ENCODE measurements around the gene ANXA7.
"Not testable (repeated sequence)": the region's sequence is repeated elsewhere in the genome, so short reads cannot be mapped to it uniquely, and the experiment has no call there.

The ANXA7 gene

DNA sequence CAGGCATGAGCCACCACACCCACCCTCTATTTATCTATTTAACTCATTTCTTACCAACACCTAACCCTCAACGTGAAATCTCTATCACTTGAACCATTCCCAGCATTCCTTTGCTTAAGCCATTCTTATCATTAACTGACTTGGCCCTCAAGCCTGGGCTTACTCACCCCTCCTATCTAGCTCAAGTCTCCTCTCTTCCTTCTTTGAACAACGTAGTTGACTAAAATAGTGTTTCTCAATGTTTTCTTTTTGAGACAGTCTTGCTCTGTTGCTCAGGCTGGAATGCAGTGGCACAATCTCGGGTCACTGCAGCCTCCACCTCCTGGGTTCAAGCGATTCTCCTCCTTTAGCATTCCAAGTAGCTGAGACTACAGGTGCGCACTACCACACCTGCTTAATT, 7.0 kb downstream of the ANXA7 start:
- no peak for DNase-seq

DNA sequence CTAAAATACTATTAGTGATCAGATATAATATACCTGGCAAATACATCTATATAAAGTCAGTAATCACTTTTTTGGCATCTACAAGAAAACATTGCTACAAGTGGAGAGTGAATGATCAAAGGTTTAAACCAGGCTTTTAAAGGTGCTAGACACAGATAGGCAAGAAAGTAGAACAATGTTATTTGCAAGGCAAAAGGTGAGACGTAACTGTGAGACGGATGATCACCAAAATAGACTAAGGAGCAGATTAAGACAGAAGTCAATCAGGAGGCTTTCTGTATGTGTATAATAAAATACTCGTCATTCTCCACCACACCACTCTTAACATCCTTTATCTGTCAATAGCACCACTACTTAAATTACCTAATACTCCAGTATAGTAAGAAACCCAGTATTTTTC, 8.3 kb downstream of the ANXA7 start:
- DNase-seq: no peak

DNA sequence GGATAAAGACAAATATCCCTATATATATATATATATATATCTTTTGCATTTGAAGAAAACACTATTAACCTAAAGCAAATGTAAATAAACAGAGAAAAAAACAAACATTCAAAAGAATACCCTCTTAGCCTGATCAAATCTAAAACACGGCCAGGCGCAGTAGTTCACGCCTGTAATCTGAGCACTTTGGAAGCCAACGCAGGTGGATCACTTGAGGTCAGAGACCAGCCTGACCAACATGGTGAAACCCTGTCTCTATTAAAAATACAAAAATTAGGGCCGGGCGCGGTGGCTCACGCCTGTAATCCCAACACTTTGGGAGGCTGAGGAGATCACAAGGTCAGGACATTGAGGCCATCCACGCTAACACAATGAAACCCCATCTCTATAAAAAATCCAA, 9.2 kb downstream of the ANXA7 start:
- no peak for DNase-seq

DNA sequence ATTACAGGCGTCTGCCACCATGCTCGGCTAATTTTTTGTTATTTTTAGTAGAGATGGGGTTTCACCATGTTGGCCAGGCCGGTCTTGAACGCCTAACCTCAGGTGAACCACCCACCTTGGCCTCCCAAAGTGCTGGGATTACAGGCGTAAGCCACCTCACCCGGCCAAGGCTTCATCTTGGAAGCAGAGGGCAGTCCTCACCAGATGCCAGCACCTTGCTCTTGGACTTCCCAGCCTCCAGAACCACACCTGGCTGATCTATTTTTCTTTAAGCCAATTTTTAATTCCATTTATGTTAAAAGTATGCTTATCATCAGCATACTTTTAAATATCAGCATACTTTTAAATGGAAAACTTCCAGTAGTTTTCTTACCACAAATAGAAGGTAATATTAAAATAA, 12.2 kb downstream of the ANXA7 start:
- no peak for DNase-seq

DNA sequence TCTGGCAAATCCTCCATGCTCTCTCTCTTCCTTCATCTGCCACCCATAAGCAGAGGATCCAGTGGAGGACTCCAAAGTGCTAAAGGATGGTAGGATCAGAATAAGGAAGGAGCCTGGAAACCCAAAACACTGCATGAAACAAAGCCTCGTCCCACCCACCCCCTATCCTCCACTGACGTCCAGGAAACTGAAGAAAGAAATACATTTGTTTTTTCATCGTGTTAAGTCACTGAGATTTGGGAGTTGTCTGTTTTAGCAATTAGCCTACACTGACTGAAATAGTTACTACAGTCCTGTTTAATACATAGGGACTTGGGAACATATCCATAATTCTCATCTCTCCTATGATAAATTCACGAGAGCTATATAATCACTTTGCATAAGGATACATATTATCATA, 14.8 kb downstream of the ANXA7 start:
- DNase-seq: no peak

DNA sequence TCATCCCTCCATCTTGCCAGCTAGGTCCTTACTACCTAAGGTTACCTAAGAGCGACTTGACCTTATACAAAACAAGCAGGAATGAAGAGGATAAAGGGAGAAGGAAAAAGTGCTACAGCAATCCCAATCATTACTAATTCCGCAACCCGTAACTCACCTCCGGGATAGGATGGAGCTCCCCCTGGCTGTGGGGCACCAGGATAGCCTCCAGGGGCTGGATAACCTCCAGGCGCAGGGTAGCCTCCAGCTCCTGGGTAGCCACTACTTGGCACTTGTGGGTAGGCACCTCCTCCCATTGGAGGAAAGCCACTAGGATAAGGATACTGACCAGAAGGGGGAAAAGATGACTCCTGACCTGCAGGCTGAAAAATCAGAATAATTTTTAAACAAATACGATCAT, 15.8 kb downstream of the ANXA7 start:
- DNase-seq: no peak

DNA sequence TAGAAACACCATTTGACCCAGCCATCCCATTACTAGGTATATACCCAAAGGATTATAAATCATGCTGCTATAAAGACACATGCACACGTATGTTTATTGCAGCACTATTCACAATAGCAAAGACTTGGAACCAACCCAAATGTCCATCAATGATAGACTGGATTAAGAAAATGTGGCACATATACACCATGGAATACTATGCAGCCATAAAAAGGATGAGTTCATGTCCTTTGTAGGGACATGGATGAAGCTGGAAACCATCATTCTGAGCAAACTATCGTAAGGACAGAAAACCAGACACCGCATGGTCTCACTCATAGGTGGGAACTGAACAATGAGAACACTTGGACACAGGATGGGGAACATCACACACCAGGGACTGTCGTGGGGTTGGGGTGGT, 19.5 kb downstream of the ANXA7 start:
- not testable (repeated sequence) for DNase-seq

DNA sequence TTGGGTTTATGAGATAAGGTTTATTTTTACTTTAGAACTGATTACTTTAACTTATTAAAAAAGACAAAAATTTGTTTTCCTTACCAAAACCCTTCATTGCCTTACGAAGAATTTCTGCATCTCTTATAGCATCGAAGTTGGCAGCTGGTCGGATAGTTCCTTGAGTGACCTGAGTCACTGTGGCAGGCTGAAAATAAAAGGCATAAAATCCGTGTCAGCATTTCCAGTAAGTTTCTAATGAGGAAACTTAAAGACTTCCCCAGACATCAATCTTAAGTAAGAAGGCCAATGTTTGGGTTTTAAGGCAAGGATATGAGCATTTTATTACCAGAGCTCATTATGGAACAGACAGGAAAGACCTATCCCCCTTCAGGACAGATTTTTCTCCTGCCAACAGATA, 25.6 kb downstream of the ANXA7 start:
- no peak for DNase-seq

DNA sequence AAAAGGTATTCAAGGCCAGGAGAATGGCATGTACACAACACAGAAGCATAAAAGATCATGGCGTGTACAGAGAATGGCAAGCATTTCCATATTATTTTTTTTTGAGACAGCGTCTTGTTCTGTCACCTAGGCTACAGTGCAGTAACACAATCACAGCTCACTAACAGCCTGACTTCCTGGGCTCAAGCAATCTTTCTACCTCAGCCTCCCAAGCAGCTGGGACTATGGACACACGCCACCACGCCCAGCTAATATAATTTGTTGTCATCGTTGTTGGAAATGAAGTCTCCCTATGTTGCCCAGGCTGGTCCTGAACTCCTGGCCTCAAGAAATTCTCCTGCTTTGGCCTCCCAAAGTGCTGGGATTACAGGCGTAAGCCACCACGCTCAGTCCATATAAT, 27.3 kb downstream of the ANXA7 start:
- DNase-seq: no peak

DNA sequence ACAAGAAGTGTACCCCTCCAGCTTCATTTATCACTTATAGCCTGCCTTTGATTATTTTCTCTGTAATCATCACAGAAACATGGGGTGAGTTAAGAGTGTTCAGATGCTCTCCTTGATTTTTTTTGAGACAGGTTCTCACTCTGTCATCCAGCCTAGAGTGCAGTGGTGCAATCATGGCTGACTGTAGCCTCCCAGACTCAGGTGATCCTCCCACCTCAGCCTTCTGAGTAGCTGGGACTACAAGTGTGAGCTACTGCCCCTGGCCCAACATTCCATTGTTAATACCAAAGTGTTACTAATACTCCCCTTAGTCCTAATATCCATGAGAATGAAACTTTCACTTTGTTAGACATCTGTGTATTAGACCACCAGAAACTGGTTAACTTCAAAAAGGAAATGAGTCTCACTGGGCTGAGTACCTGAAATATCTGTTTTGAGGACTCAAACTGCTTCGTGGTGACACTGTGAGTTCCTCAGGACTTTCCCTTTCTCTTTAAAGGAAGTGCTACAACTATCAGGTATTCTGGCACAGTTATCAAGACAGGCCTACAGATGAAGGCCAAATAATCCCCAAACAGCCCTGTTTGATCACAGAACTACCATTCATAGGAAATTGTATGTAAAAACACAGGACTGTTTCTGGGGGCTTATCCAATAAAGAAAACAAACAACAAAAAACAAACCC, 34.7 kb downstream of the ANXA7 start:
- DNase-seq: no peak

DNA sequence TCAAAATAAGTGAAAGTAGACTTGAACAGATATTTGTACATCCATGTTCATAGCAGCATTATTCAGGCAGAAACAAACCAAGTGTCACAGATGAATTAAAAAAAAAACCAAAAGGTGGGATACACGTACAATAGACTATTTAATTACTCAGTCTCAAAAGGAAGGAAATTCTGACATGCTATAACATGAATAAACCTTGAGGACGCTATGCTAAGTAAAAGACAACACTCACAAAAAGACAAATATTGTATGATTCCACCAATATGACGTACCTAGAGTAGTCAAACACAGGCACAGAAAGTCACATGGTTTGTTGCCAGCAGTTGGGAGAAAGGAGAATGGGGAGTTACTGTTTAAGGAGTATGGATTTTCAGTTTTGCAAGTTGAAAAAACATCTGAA, 37.2 kb downstream of the ANXA7 start:
- no peak for DNase-seq

DNA sequence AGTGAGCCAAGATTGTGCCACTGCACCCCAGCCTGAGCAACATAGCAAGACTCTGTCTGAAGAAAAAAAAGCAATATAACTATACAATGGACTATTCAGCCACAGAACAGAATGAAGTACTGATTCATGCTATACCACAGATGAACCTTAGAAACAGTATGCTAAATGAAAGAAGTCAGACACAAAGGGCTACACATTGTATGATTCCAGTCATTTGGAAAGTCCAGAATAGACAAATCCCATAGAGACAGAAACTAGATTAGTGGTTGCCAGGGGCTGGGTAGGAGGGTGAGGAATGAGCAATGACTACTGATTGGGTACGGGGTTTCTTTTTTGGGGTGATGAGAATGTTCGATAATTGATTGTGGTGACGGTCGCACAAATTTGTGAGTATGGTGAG, 45.6 kb downstream of the ANXA7 start:
- no peak for DNase-seq

DNA sequence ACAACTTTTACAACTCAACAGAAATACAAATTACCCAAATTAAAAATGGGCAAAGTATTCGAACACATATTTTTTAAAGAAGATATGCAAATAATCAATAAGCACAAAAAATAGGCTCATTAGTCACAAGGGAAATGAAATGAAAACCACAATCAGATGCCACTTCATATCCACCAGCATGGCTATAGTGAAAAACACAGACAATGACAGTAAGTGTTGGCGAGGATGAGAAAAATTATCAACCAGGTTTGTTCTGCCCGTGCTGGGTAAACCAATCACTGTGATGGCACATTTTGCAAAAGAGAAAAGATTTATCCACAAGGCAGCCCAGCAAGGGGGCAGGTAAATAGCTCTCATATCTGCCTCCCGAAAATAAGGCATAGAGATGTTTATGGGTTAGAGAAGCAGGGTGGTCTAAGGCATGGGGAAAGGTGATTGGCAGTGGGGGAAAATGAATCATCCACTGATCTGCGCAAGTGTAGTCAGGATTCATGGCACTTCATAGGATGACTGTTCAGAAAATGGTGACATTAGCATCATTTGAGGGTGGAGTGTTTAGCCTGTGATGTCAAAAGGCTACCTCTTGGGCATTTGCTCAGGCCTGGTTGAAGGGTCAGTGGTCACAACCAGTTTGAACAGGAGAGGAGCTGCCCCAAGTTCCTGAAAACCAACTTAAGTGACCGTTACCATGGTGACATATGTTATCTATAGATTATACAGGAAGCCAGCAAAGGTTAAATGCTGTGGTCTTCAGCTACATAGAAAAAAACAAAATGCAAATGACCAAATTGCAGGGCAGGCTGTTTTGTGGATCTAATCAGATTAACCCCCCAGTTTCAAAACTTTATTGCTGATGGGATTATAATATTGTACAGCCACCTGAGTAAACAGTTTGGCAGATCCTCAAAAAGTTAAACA, 47.2 kb downstream of the ANXA7 start:
- no peak for DNase-seq

DNA sequence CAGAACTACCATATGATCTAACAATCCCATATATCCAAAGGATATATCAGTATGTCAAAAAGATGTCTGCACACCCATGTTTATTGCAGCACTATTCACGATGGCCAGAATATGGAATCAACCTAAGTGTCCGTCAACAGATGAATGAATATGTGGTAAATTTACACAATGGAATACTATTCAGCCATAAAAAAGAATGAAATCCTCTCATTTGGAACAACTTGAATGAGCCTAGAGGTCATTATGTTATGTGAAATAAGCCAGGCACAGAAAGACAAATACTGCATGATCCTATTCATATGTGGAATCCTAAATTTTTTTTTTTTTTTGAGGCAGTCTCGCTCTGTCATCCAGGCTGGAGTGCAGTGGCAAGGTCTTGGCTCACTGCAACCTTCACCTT, 48.9 kb downstream of the ANXA7 start:
- DNase-seq: no peak

DNA sequence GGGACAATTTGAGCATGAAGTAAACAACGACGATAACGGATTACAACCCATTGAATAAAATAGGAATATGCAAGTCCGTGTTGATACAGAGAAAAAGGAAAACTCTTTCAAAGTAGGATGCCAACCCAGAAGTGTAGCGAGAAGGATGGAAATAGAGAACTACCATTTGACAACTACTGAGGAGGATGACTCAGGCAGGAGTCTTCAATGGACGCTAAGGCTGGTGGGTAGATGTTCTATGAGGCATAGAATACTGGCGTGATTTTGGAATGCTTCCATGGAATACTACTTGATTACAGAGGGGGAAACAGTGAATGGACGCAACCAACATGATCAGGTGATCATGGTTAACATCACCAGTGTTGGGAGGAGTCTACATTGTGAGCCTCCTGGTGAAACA, 54.4 kb downstream of the ANXA7 start:
- no peak for DNase-seq

DNA sequence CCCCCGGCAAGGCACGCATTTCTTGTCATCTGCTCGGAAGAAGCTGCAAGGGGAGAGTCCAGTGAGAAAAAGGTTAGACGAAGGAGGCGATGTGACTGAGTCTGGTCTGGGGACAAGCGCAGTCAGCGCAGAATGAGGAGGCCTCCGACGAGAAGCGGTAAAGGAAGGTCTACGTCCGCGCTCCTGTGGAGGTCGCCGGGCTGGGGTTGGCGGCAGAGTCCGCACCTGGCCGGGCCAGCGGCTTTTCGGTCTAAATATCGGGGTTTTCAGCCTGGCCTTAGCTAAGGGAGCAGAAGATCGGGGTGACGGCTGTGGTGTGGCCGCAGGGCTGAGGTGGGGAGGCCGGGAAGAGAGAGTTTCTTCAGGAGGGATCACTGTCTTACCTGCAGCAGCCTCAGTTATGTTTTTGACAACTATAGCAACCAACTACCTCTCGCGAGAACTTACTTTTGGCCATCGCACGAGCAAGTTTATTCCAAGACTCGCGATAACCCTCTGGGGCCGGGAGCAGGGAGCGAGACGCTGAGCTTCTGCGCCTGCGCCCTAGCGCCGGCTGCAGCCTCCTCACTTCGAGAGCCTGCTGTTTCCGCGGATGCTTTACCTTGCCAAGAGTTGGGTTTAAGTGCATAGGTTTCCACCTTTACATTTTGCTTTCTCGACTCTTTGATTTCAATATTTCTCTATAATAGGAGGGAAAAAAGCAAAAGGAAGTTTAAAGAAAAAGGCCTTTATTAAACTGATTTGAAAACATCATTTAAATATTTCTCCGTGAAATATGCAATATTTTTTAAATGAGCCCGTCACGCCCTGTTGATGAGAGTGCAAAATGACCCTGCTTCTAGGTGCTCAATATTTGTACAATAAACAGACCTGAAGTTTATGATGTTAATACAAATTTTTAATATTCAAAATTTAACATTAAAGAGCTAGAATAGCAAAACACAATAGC, 55.3 kb downstream of the ANXA7 start, which contains the start of gene CFAP70:
TSS of gene CFAP70 (minus strand) at position 534 of the 949 bp plus-strand sequence. CDS start 4,068 bp downstream, outside the sequence.
- DNase-seq: peak; percentile 81 to 86

DNA sequence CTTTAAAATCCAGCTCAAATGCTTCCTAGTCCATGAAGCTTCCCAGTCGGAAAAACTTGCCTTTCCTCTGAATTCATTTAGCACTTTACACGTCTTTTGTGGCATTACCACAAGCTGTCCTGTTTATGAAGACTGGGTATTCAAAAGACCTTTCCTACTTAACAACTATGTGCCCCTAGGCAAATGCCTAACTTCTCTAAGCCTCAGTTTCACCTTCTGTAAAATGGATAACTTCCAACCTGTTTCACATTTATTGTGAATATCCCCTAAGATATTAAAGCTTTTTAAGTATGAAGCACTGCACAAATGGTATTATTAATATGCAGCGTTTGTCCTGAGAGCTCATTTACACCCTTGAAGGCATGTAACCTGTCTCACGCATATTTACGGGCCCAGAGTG, 56.0 kb downstream of the ANXA7 start:
- DNase-seq: no peak

DNA sequence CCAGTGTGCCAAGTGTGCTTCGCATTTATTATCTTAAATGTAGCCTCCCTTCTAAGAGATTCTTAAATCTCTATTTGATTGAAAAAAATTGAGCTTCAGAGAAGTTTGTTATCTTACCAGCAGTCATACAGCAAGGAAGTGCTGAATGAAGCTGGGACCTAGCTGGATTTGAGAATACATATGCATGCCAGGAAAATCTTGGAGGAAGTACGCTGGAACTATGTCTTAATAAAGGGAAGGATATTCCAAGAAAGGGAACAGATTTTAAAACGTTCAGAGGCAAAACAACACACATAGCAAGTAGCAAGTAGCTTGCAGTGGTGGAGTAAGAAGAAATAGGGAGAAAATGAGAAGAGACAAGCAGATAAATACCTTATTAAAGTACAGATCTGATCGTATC, 56.7 kb downstream of the ANXA7 start:
- no peak for DNase-seq

DNA sequence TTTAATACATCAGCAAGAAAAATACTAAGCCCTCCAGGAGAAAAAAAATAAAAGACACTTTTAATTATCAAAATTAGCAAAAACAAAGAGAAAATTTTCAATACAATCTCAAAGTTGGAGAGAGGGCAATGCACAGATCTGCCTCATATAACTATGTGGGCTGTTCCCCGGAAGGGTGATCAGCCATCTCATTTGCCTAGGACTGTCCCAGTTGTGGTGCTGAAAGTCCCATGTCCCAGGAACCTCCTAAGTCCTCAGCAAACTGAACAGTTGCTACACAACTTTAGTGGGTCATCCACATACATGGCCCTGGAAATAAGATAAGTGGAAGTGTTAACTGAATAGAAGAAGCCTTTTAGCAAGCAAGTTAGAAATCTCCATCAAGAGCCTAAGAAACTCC, 69.6 kb downstream of the ANXA7 start:
- DNase-seq: no peak

DNA sequence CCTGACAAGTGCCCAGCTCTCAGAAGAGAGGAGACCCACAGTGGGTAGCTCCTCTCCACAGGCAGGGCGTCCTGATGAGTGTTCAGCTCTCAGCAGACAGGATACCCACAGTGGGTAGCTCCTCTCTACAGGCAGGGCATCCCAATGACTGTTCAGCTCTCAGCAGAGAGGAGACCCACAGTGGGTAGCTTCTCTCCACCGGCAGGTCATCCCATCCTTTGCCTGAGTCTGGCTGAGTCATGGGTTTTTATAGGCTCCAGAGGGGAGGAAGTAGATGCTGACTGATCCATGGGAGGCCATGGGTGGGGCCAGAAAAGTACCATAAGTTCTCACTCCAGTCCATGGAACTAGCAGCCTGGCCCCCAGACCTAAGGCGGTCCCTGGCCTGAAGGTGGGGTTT, 73.7 kb downstream of the ANXA7 start:
- DNase-seq: no peak

DNA sequence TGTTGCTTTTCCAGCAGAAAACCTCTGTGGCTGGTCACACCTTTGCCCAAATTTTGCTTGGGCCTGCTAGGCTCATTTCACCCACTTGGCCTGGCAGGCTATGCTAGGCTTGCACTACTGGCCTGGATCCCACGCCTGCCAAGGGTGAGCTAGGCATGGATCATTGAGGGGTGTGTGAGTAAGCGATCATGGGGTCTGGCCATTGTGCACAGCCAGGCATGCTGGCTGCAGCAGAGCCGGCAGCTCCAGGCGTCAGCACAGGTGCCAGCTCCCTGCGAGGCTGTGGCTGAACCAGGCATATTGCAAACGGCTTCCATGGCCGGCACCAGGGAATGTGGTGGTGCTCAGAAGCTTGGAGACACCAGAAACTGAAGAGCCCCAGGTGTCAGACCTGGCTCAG, 74.4 kb downstream of the ANXA7 start:
- DNase-seq: no peak

DNA sequence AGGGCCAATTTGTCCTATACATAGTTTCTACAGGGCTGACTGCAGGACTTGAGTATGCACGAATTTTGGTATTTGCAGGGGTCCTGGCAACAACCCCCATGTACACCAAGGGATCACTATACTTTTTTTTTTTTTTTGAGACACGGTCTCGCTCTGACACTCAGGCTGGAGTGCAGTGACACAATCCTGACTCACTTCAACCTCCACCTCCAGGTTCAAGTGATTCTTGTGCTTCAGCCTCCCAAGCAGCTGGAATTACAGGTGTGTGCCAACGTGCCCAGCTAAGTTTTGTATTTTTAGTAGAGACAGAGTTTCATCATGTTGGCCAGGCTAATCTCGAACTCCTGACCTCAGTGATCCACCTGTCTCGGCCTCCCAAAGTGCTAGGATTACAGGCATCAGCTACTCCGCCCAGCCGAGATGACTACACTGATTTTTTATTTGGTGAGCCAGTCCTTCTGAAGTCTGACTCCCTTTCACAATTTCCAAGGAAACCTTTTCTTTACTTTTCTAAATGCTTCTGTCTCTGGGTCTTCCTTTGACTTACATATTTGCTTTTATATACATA, 75.0 kb downstream of the ANXA7 start:
- no peak for DNase-seq

DNA sequence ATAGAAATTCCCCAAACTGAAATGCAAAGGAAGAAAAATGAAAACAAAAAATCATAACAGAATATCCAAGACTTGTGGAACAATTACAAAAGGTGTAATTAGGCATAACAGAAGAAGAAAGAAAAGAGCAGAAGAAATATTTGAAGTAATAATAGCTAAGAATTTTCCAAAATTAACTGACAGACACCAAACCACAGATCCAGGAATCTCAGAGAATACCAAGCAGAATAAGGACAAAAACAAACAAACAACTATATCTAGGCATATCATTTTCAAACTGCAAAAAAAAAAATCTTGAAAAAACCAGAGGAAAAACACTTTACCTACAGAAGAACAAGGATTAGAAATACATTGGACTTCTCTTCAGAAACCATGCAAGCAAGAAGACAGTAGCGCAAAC, 80.7 kb downstream of the ANXA7 start:
- DNase-seq: no peak
